Measurements from ENCODE around the gene C1orf146.
A peak's percentile ranks its signal among the peaks of the same experiment; 100 is the strongest.
"Not testable (repeated sequence)": the region's sequence is repeated elsewhere in the genome, so short reads cannot be mapped to it uniquely, and the experiment has no call there.

The C1orf146 gene, protein sequence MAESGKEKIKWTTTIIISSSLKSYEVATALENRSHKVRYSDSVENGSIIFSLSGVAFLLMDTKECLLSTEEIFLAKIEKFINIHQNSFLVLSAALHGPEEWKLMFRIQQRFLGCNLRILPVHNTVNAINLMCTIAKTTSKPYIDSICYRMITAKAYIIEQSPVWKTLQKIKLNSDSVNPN

DNA sequence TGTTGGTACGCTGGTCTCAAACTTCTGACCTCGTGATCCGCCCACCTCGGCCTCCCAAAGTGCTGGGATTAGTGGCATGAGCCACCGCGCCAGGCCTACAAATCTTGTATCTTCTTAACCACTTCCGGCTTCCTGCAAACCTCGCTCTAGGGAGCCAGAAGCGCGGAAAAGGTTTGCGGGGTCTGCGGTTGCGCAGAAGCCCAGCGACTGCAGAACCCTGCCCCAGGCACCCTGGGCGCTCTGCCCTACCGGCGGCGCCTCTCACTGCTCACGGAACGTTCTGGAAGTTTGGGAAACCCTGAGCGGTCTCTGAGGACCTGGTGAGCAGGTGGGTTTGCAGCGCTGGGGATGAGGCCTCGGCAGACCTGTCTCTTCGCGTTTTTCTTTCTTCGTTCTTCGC lies at the start of gene C1orf146:
Gene C1orf146, plus strand, starts transcription at position 195 of the 400 bp plus-strand sequence. CDS start 13,506 bp downstream, outside the sequence.
- no peak for DNase-seq

DNA sequence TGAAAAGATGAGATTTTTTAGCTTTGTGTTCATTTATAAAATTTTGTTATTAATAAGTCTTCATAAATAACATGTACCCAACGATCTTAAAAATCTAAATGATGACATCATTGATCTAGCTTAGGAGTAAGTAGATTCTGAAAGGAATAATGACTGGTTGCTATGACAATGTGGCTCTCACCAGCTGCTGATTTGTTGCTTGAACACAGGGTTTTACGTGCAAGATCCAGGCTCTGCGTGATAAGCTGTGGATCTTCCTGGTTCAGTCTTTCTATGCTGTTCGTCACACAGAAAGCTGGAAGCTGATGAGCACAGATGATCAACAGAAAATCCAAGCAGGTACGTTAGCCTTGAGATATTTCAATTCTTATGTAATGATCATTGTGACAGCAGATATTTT lies 49.1 kb upstream of the C1orf146 start:
- DNase-seq = peak; percentile 58

DNA sequence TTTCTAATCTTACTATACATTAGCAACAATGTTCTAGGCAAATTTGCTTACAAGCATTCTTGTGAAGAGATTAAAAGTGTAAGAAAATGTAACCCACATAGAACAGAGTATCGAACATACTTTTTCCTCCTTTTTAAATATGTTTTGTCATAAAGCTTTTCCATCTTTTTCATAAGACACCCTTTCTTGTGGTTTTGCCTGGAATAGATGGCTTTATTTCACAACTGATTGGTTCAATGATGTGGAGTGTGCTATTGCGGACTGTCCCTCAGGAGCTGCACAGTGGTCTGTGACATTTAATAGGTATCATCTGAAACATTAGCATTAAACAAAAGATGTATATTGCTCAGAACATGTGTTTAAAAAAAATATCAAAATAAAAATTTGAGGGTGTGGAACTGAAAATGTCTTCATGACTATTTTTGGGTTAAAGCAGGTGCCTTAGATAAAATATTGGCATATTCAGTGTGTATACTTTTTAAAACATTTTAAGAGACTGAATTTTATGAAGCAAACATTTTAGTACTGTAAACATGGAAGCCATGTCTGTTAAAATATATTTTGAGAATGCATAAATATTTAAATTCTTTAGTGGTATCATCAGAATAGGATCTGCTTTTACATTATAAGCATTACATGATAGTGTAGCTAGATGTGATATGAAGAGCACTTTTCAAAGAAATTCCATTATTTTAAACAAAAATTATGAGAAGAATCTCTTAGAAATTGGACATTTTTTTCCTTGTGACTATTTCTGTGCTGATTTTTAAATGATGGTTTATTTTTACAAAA lies 48.3 kb upstream of the C1orf146 start:
- peak; percentile 13 for DNase-seq

DNA sequence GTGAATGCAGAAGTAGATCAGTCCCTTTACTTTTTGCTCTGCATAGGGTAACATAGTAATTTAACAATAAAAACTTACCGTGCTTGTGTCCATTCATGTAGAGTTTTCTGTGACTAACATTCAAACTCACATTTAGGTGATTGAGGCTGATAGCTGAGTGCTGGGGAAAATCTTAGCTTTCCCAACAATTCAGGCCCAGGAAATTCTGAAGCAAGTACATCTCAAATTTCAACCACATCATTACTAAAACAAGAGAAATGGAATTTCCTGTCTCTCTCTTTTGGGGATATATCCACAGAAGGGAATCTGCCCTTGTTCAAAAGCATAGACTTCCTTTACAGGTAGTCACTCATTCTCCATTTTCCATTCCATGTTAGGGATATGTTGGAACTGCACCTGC lies 33.1 kb upstream of the C1orf146 start:
- DNase-seq = no peak

DNA sequence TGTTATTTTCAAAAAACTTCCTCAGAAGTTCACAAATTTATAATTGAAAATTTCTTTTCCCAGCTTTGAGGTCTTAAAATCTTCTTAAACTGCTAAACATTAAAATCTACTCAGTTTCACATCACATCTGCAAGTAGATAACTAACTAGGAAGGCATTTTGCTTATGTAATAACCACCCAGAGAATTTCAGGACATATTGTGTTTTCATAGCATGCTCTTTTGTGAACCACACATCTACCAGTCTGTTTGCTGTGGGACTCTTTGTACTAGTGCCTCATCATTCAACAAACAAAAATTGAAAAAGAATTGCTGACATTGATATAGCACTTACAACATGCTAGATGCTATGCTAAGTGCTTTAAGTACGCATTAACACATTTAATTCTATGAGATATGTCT lies 31.6 kb upstream of the C1orf146 start:
- no peak for DNase-seq

DNA sequence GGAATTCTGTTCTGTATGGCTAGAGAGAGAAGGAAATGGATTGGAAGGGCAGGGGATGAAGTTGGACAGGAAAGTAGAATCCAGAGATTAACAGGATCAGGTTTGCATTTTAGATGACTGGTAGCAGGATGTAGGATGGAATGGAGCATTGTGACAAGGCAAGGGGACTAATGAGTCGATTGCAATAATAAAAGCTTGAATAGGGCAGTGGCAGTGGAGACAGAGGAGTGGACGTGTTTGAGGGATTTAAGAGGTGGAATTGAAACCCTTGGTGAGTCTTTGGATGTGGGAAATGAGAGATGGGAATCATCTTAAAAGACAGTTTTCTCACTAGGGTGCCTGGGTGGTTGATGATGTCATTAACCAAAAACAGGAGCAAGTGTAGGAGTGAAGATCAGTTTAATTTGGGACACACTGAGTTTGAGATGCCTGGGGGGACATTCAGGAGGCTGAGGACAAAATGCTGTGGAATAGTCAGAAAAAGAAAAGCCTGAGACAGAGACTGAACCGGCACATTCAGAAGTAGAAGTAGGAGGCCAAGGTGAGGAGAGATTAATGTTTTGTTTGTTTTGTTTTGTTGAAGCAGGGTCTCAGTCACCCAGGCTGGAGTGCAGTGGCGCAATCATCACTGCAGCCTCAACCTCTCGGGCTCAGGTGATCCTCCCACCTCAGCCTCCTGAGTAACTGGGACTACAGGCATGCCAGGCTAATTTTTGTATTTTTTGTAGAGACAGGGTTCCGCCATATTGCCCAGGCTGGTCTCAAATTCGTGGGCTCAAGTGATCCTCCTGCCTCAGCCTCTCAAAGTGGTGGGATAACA lies 29.1 kb upstream of the C1orf146 start:
- DNase-seq = no peak

DNA sequence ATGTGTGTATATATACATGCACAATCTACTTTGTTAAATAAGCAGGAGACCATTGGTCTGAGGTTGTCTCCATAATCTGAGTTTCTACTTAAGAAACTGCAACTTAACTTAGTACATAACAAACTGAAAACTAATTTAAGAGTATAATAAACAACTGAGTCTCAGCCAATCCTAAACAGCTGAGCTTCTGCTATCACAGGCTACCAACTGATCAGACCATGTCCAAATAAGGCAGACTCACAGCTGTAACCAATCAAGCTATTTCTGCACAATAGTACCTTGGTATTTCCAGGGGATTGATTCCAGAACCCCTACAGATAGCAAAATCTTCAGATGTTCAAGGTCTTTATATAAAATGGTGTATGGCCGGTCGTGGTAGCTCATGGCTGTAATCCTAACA lies 26.0 kb upstream of the C1orf146 start:
- no peak for DNase-seq

DNA sequence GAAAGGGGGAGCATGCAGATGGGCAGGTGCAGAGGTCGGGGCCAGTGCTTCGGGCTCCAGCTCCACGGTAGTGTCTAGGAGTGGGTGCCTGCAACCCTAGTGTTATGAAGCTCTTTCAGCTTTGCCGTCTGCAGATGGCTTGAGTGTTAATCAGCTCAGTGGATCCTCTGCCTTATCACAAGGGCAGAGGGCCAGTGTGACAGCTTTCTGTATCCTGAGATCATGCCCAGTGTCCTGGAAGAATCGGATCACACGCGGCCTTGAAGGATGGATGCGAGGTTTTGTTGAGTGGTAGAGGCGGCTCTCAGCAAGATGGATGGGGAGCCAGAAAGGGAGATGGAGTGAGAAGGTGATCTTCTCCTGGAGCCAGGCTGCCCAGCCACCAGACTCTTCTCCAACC lies 25.5 kb upstream of the C1orf146 start:
- DNase-seq = no peak

DNA sequence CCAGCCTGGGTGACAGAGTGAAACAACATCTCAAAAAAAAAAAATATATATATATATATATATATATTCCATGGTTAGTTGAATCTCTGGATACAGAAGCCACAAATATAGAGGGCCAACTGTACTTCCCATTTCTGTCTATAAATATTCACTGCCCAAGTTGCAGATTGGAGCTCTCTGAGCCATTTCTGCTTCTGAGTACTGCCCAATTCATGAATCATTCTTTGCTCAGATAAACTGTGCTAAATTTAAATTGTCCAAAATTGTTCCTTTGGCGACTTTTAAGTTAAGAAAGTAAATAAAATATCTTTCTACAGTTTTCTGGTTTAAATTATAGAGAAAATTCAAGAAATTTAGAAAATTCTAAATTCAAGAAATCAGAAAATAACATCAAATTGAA lies 23.2 kb upstream of the C1orf146 start:
- DNase-seq = no peak

DNA sequence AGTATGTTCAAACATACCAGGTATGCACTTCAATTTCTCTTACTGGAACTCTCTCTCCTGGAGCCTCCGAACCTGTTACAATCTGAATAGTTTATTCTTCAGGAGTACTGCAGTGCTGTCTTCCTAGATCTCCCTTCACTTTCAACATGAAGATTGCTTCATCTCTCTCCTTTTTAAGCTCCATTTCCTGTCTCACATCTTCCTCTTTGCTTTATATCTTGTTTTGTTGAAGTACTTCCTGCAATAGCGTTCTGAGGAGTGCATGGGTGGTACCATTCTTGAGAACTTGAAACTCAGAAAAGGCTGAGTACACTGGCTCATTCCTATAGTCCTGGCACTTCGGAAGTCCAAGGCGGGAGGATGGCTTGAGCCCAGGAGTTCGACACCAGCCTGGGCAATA lies 15.7 kb upstream of the C1orf146 start:
- DNase-seq = no peak

DNA sequence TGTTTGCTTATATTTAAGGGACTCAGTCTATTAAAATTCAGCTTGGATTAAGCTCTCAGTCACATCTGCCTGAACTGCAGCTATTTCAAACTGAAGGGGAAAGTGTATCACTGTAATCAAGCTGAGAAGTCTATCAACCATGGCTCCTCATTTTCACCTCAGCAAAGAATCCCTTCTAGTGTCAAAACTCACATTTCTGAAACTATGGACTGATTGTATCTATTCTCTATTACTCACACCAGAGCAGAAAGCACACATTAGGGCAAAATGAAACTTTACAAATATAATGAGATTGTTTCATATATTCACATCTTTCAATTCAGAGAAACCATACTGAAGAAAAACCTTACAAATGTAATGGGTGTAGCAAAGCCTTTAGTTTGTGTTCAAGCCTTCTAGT lies 14.6 kb upstream of the C1orf146 start:
- DNase-seq = no peak

DNA sequence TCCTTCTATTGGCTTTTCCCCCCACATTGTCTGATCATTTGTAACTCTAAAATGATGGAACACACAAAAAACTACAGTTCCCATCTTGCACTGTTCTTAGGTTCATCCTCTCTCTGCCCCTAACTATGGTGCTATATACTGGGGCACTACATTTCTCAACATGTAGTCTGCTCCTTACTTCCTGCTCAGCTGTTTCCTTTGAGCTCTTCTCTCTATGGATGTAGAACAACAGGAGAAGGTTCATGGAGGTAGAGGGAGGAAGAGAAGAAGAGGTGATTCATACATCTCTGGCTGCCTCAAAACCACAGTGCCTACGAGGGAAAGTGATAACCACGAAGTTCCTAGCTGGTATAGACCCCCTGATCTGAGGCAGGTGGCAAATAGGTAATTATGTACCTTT lies 7.0 kb upstream of the C1orf146 start:
- DNase-seq = no peak

DNA sequence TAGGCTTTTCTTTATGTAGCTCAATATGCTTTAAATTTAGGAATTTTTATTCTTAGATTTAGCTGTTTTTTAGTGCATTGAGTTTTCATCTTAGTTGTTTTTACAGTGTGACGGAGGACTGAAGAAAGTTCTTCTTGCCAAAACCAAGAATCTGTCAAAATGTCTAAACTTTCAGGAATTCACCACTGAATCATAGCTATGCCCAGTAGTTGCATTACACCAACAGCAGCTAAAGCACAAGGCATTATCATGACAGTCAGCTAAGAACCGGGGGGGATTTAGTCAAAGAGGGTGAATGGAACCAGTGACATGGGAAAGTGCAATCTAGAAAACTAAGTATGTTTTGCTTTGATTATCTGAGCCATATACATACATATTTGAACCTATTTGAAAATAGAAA lies 6.5 kb upstream of the C1orf146 start:
- DNase-seq = no peak

DNA sequence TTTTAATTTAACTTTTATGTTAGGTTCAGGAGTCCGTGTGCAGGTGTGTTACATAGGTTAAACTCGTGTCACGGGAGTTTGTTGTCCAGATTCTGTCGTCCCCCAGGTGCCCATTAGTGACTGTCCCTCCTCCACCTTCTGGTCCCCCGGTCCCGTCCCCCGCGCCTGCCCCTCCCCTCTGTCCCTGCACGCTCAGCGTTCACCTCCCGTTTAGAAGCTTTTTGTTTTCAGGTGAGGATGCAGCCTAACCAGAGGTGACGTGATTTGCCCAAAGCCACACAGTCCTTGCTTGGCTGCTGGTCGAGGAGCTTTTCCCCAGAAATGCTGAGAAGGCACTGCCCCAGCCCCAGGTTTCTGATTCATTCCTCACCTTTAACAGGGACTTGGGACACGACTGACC lies 844 bp downstream of the C1orf146 start:
- no peak for DNase-seq

DNA sequence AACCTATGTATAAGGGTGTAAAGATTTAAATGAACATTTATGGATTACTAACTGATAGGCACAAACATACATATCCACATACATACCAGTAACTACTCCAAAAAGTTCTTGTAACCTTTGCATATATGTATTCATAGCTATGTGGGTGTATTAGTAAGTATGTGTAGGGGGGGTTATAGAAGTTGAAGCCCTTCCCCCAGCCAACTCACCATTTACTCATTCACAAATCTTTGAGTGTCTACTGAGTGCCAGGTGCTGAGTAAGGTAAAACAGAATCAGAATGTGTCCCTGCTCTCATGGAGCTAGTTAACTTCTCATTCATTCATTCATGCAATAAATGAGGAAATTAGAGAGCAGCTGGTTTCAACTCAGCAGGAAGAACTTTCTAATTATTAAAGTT lies 1.3 kb downstream of the C1orf146 start:
- no peak for DNase-seq

DNA sequence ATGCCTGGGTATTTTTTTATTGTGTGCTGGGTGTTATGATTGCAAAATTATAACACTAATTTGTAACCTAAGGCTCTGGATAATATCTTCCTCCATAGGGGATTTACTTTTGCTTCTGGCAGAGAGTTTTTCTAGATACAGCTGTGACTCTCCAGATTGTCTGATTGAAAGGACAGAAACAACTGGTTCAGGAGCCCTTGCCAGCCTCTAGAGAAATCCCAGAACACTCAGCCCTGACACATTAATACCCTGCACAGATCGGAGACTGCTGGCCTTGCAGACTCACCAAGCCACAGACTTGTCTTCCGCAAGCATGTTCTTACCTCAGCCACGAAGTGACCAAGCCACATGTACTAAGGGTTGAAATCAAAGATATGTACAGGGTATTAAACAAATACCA lies 10.7 kb downstream of the C1orf146 start:
- DNase-seq = no peak

DNA sequence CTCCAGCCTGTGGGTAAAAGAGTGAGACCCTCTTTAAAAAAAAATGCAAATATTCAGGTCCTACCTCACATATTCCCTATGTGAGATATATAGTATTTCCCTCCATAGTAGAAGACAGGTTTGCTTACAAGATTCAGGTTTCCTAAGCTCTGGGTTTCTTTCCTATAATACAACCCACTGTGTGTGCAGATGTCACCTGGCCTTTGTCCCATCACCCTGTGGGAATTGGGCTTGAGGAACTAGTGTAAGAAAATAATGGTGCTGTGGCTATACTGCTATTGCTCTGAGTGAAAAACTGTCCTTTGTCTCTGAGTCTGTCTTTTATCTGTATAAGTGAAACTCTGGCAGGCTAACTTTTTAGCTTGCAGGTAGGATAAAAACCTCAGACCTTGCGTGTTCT lies 13.0 kb downstream of the C1orf146 start:
- no peak for DNase-seq

DNA sequence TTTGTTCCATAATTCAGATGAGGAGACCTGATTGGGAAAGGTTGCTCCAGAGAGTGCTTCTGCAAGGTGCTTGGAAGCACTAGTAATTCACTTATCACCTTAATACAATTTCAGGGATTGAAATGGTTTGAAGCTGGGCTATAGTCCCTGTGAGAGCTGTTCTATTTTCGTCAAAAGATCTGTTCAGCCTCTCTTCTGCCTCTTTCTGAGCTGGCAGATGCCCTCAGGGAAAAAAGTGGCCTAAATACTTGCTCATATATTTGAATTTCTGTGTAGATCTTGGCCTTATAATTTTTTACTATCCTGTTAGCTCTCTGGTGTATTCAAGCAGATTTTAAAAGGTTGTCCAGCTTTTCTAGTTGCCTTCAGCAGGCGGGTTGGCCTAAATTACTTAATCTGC lies 22.3 kb downstream of the C1orf146 start:
- no peak for DNase-seq

DNA sequence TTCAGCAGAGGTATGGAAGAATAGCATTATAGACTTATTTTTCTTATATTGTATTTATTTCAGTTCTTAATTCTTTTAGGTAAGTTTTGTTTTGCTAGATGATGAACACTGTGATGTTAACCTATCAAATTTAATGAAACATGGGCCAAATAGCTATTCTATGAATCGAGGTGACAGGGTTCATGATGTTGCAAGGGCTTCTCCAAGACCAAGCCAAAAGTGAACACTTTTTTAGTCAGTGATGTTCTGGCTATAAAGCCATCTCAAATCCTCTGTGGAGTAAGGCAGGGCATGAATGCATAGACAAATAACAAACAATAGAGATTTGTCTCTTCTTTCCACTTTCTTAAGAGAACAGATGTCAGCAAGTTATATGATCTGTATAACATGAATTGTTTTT lies 26.7 kb downstream of the C1orf146 start:
- DNase-seq = no peak

DNA sequence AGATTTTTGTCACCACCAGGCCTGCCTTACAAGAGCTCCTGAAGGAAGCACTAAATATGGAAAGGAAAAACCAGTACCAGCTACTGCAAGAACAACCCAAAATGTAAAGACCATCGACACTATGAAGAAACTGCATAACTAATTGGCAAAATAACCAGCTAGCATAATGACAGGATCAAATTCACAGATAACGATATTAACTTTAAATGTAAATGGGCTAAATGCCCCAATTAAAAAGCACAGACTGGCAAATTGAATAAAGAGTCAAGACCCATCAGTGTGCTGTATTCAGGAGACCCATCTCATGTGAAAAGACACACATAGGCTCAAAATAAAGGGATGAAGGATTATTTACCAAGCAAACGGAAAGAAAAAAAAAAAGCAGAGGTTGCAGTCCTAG lies 37.0 kb downstream of the C1orf146 start:
- DNase-seq = not testable (repeated sequence)

DNA sequence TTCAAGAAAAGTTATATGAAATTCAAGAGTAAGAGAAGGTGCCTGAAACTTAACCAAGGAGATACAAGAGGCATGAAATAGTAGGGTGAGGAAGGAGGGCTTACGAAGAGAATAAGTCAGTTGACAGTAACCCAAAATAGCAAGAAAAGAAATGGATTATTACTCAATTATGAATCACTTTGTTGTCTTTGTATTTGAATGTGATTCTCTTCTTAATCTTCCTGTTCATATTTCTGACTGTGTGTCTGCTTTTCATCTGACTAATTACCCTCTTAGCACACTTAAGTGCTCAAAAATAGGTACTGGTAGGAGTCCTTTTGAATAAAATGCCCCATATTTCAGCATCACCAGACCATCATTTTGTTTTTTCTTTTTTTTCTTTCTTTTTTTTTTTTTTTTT lies 41.6 kb downstream of the C1orf146 start:
- DNase-seq = no peak

DNA sequence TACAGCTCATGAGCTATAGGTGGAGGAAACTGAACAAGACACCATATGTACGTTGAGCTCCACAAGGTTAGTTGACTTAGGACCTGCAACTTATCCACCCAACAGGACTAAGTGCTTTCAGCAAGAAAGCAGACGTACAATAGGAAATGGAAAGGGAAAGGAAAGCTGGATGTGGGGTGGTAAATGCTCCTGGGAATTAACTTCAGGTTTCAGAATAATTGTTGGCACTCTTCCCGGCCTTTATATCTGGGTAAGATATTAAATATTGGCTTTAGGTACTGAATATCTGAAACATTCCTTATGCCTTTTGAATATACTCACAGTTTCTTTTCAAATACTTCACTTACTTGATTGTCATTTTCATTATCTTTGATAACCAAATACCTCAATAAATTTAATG lies 44.8 kb downstream of the C1orf146 start:
- DNase-seq = no peak

DNA sequence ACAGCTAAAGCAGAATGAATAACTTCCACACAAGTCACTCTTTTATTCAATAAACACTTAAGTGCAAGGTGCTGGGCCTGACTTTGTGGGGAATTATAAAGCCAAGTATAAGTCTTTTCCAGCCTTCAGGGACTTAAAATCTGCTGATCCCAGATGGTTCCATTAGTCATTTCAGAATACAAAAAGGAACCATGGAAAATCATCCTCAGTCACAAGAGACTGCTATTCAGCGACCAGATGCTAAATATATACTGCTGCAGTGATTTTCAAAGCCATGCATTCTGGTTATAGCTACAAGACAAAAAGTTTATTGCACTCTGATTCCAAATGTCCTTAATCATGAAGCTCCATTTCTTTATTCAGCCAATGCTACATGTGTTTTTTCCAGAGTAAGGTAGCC lies 55.3 kb downstream of the C1orf146 start:
- no peak for DNase-seq

DNA sequence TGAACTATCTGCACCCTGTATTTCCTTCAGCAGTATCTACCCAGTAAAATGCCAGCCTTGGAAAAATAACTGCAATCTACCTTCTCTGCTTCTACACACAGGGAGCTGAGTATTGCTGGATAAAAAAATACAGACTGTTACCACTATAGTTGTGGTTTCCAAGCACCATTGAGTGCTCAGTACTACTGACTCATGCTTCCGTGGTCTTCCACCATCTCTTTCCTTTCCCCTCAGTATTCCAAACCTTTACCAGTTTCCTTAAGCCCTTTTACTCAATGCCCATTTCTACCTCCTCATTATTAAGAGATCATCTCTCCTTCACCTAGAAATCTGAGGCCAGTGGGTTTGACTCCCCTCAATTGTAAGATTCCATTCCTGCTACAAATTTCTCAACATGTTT lies 57.2 kb downstream of the C1orf146 start:
- DNase-seq = no peak
